Measurements from ENCODE around the gene PIGK. TPM values are rescaled to one million over a fixed set of nuclear protein-coding genes. Genes with fewer than 3 reads are reported as not detected.
"Not testable (repeated sequence)": the region's sequence is repeated elsewhere in the genome, so short reads cannot be mapped to it uniquely, and the experiment has no call there.

PIGK gene
- 23.3 TPM for total RNA-seq
- long read RNA-seq, full-length matches to known transcripts = 65 of 66 reads
- long read RNA-seq, partial matches to known transcripts = 1 of 66 reads
- long read RNA-seq, other reads (novel, unspliced or antisense) = 0 of 66 reads

DNA sequence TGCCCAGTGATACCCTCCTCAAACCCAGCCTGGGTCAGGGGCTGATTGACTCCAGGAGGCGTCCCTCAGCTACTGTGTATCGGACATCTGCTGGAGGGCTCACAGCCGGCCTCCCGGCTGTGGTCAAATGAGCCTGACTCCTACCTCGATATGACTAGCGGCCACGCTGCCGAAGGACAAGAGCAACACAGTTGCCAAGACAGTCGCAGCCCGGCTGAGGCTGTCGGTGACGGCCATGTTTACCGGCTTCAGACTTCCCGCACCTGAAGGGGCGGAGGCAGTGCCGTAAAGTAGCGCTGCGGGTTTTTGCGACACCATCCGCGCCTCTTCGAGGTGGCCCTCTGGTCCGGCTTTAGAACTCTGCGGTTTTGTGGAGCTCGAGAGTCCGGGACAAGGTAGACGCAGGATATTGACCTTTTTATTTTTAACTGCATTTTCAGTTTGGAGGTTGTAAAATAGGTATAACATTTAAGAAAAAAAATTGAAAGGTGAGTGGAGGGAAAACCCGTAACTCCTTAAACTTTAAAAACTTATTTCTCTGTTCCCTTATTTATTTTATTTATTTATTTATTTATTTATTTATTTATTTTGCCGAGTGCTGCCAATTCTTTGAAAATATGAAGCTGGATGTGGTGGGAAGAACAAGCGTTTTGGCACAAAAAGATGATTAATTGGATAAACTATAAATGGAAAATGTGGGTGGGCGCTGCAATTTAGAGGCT lies at the start of gene PIGK:
Gene PIGK (minus strand): TSS at position 265 of the 722 bp plus-strand sequence. CDS start 28 bp downstream, at position 237.
- DNase-seq (ENCODE audit: low spot score) = peak; percentile 94

DNA sequence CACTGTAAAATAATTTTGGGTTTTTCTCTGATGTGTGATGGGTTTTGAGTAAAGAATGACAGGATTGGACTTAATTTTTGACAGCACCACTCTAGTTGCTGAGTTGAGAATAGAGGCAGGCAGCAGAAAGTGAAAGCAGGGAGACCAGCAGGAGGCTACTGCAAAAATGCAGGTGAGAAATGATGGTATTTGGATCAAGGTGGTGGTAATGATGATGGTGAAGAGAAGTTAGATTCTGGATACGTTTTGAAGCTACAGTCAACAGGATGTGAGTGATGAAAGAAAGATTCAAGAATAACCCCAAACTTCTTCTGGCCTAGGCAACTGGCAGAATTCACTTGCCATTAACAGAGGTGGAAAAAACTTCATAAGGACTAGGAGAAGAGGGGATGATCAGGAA lies 47.8 kb upstream of the PIGK start:
- no peak for DNase-seq (ENCODE audit: low spot score)

DNA sequence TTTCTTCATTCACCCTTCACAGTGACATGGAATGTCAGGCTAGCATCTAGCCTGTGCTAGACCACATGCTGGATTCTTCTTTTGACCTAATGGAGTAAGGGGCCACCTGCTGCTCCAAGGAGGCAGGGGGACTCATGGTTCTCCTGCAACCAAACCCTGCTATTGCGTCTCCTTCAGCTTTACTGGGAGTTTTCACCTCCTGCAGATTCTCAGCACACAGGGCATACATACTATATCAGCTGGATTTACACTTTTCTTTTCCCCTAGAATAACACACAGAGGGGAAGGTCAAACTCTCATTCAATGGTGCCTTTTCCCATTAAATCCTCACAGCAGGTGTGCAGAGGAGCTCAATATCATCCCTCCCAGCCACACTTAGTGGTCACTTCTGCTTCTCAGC lies 46.0 kb upstream of the PIGK start:
- no peak for DNase-seq (ENCODE audit: low spot score)

DNA sequence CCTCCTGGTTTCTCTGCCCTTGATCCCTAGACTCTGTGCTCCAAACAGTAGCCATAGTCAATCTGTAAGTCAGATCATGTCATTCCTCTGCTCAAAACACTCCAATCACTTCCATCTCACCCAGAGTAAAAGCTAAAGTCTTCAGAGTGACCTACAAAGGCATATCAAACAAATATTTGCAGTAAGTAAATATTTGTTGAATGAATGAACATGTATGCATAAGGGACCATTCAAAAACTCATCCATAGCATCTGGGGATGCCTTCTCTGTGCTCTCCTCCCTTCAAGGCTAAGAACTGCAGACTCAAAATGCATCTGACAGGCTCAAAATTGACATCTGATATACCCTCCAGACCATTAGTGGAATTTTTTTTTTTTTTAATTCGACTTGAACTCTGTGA lies 44.5 kb upstream of the PIGK start:
- DNase-seq (ENCODE audit: low spot score) = no peak

DNA sequence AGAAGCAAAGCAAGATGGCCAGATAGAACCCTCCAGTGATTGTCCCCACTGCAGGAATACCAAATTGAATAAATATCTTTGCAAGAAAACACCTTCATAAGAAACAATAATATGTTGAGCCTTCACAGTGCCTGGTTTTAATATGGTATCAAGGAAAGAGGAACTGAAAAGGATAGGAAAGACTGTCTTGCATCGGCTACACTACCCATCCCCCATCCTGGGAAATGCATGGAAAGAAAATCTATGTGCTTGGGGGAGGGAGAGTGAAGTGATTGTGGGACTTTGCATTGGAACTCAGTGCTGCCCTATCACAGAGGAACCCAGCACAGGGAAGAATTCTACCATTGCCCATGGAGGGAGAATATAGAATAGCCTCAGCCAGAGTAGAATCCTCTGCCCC lies 34.0 kb upstream of the PIGK start:
- no peak for DNase-seq (ENCODE audit: low spot score)

DNA sequence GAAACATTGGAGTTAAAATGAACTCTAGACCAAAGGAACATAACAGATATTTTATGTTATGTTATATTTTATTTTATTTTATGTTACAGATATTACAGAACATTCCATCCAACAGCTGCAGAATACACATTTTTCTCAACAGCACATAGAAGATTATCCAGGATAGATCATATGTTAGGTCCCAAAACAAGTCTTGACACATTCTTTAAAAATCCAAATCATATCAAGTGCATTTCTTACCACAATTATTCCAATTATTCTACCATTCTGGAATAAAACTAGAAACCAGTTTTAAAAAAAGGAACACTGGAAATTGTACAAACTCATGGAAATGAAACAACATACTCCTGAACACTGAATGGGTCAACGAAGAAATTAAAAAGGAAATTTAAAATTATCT lies 30.9 kb upstream of the PIGK start:
- no peak for DNase-seq (ENCODE audit: low spot score)

DNA sequence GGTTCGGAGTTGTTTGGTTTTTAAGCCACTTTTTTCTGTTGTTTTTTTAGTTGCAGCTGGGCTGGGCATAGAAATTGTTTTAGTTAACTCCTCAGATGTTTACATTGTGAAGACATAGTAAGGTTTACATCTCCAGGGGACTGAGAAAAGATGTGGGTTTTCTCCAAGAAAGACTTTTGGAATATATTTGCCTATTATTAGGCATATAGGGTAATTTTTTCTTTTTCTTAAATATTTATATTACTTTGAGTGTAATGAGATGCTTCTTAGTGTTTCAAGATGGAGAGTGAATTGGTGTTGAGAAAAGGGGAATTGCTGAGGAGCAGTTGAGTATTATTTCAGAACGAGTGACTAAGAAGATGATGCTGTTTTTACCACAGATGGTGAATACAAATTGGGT lies 26.6 kb upstream of the PIGK start:
- DNase-seq (ENCODE audit: low spot score) = no peak

DNA sequence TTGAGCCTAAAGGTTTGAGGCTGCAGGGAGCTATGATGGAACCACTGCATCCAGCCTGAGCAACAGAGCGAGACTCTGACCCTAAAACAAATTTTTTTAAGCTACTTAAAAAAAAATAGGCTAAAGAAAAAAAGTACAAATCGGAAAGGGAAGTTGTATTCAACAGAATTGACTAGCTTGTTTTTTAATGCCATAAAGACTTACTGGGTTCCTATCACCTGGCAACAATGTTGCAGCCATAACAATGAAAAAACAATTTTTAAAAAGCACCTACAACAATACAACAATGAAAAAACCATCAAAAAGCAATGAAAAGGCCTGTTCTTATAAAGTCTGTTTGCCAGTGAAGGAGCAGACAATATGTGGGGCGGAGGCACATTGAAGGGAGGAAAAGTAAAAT lies 20.1 kb upstream of the PIGK start:
- DNase-seq (ENCODE audit: low spot score) = no peak

DNA sequence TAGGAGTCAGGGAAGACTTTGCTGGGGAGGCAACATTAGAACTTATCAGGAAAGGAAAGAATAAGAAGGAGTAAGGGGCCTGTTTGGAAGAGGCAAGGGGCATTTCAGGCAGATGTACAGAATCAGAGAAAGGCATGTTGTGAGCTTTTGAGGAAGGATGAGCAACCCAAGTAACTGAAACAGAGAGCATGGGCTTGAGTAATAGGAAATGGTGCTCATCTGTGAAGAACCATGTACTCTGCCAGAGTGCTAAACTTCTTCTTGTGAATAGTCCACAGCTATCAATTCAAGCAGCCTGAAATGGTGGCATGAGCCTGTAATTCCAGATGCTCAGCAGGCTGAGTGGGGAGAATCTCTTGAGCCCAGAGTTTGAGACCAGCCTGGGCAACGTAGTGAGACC lies 19.2 kb upstream of the PIGK start:
- DNase-seq (ENCODE audit: low spot score) = no peak

DNA sequence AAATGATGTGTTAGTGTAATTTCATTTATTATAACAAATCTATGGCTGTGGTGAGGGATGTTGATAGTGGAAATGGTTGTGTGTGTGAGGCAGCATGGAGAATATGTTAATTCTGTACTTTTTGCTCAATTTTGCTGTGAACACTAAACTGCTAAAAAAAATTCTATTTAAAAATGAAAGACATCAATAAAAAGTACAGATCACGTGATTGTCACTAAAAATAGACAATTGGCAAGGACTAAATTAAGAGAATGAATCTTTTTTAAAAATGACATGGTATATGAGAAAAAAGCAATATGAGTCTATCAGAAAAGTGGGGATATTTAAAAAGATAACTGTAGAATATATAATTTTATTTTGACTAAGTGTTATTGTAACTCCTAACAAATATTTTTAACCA lies 15.7 kb upstream of the PIGK start:
- no peak for DNase-seq (ENCODE audit: low spot score)

DNA sequence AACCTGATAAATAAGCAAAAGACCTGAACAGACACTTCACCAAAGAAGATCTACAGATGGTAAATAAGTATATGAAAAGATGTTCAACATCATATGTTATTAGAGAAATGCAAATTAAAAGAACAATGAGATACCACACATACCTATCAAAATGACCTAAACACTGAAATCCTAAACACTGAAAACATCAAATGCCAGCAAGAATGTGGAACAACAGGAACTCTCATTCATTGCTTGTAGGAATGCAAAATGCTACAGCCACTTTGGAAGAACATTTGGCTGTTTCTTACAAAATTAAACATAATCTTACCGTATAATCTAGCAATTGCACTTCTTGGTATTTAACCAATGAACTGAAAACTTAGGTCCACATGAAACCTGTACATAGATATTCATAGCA lies 14.9 kb upstream of the PIGK start:
- DNase-seq (ENCODE audit: low spot score) = no peak

DNA sequence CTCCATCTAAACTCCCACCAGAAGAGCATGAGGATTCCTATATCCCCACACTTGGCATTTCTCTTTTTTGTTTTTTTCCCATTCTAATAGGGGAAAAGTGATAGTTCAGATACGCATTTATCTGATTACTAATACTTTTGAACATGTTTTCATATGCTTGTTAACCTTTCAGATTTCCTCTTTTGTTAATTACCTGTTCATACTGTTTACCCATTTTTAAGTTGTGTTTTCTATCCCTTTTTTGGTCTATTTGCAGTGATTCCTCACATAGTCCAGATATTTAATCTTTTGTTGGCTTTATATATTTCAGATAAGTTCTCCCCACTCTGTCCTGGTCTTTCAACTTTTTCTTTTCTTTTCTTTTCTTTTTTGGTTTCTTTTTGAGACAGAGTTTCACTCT lies 13.6 kb upstream of the PIGK start:
- DNase-seq (ENCODE audit: low spot score) = no peak

DNA sequence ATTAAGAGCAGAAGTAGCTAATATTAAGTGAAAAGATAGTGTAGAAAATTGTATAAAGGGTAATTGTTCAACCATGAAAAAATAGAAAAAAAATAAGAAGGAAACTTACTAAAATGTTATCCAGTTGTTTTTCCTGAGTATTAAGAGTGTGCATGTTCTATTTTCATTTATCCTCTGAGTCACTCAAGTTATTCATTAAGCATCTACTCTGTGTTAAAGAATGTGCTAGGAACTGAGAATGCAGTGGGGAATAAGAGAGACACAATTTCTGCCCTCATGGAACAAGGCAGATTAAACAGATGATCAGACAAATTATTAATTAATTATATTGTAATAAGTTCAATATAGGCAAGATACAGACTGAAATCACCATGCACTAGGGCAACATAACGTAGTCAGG lies 10.8 kb upstream of the PIGK start:
- no peak for DNase-seq (ENCODE audit: low spot score)

DNA sequence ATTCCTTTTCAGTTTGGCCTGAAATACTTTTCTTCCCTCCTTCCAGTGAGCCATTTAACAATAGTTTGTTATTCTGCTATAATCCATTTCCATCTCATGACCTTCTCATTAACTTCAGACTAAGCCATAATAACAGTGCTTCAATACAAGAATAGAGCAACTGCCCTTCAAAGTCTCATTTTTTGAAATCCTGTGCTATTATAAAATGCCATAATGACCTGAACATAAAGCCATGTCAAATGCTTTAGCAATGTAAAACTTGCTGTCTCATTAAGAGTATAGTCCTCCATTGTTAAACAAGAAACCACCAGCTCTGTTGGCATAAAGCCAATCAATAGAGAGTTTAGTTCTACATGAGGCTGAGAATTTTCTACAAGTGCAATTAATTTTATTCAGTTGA lies 9.6 kb upstream of the PIGK start:
- DNase-seq (ENCODE audit: low spot score) = no peak

DNA sequence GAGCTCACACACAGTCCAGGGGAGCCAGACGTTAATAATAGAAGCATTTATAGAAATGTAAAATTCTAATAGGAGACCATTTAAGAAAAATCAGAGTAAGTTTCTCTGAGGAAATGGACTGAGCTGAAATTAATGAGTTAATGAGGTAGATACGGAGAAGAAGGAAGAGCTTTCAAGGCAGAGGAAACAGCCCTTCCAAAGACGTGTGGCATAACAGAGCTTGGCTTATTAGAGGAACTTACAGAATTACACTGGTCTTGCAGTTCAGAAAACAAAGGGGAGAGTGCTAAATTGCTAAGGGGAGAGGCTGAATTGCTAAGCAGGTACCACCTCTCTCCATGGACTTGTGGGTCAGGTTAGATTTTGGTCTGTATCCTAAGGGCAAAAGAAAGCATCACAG lies 8.2 kb upstream of the PIGK start:
- DNase-seq (ENCODE audit: low spot score) = no peak

DNA sequence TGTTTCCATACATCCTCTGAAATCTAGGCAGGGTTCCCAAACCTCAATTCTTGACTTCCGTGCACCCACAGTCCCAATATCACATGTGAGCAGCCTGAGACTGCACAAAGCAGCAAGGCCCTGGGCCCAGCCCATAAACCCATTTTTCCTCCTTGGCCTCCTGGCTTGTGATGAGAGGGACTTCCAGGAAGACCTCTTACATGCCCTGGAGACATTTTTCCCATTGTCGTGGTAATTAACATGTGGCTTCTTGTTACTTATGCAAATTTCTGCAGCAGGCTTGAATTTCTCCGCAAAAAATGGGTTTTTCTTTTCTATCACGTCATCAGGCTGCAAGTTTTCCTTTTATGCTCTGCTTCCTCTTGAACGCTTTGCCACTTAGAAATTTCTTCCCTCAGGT lies 3.3 kb upstream of the PIGK start:
- no peak for DNase-seq (ENCODE audit: low spot score)

DNA sequence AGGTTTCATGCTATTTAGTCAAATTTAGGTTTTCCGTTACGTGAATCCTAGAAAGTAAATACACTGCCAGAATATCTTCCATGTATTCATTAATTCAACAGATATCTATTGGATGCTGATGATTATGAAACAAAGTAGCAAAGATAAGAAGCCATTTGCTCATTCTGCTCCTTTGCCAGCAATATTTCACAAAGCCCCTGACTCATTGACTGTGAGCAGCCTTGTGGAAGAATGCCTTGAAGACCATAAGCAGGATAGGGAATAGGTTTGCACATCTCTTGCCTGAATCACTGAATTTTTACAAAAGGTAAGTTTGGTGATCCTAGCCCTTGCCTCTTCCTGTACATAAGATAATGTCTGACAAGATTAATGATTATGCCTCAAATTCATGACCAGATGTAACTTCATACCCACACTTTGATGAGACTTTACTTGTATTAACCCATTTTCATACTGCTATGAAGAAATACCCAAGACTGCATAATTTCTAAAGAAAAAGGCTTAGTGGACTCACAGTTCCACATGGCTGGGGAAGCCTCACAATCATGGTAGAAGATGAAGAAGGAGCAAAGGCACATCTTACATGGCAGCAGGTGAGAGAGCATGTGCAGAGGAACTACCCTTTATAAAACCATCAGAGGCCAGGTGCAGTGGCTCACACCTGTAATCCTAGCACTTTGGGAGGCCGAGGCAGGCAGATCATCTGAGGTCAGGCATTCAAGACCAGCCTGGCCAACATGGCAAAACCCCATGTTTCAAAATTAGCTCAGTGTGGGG lies 1.6 kb upstream of the PIGK start:
- DNase-seq (ENCODE audit: low spot score) = no peak

DNA sequence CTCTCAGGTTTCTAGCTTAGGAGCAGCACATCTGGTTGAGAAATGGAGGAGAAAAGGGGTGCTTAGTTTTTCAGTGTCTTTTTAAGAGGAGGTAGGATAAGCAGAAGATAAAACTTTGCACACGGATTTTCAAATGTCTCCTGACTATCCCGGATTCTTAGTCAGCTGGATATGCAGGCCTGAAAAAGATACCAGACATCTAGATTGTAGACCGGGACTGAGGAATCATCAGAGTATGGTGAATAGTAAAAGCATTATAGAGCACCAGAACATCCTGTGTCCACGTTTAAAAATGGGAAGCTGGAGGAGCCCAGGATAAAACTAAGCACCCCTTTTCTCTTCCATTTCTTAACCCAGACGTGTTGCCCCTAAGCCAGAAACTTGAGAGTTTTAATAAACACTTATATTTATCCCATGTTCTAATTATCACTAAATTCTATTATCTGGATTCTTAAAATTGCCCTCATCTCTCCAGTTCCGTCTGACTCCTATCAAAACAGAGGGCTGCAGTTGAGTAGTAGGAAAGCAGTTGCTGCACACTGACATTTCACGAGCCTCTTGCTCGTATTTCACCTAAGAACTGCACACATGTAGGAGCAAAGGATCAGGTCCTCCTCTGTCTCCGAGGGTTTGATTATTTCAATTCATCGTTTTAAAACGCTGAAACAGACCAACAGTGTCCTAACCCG lies 609 bp downstream of the PIGK start:
- DNase-seq (ENCODE audit: low spot score) = no peak

DNA sequence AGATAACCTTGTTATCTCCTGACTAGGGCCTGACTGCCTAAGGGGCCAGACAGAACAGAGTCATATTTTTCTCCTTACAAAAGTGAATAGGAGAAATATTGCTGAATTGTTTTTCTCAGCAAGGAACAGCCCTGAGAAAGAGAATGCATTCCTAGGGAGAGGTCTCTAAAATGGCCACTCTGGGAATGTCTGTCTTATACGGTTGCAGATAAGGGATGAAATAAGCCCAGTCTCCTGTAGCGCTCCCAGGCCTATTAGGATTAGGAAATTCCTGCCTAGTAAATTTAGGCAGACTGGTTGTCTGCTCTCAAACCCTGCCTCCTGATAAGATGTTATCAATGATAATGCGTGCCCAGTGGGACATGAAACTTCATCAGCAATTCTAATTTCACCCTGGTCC lies 15.2 kb downstream of the PIGK start:
- DNase-seq (ENCODE audit: low spot score) = not testable (repeated sequence)

DNA sequence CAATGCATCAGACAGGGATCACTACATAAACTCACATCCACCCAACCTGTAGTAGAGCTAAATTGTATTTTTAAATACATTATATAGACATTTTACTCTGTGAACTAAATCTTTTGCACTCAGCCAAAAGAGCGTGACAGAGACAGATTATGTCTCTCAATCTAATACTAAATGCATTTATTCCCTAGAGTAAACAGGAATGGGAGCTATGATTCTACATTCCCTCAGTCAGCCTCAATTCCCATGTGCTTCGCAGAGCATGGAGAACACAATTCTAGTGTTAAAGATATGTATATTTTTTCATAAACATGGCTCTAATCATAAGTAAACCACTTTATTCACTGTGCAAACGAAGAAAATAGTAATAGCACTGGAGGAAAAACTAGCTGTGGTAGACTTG lies 16.5 kb downstream of the PIGK start:
- no peak for DNase-seq (ENCODE audit: low spot score)

DNA sequence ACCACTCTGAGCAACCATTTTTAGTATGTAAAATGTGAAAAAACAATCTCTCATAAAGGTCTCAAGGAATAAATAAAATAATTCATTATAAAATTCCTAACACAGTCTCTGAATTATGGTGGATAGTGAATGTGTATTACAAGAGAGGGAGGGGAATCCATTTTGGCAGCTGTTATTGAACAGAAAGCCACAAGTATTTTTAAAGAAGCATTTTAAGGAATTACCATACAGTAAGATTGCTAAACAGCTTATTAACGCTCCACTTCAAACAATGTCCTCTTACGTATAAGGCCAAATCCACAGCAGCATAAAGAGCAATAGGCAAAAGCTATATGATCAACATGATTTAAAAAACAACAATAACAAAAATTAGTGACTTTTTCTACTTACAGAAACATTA lies 18.4 kb downstream of the PIGK start:
- no peak for DNase-seq (ENCODE audit: low spot score)

DNA sequence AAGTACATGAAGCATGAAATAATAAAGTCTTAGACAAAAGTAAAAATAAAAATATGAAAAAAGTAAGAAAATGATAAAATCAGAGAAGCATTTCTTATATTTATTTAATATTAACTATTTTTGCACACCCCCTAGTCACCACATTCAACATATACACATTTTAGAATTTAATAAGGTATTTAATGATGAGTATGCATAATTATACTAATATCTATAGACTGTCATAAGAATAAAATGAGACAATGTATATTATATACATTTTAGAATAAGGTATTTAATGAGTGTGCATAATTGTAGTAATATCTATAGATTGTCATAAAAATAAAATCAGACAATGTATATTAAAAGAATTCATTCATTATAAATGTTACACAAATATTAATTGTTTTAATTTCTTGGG lies 18.9 kb downstream of the PIGK start:
- DNase-seq (ENCODE audit: low spot score) = no peak
